Loucy (cell line): Measurements from ENCODE around the gene SNCA.

Experiments used
- H2AFZ ChIP-seq: fragments of 200-600 bp; sonication (generic); 2 replicates; pipeline ENCODE4 v1.6.0; 2016; ENCODE audit warnings: antibody characterized with exemption, mild to moderate bottlenecking, low read length, moderate library complexity
- H3F3A ChIP-seq: fragments of 200-600 bp; 2 replicates; pipeline ENCODE4 v1.6.0; 2016; ENCODE audit warnings: antibody characterized with exemption, low read depth, mild to moderate bottlenecking
- H3K27me3 ChIP-seq: fragments of 200-600 bp; sonication (generic); 2 replicates; pipeline ENCODE4 v1.6.1; 2014; ENCODE audit warnings: low read length, mild to moderate bottlenecking; ENCODE audit not compliant: insufficient read depth, poor library complexity, severe bottlenecking
- H3K36me3 ChIP-seq: fragments of 200-600 bp; sonication (generic); 2 replicates; pipeline ENCODE4 v1.6.1; 2016; ENCODE audit warnings: low read length; ENCODE audit not compliant: insufficient read depth
- H3K4me1 ChIP-seq: fragments of 200-600 bp; sonication (generic); 2 replicates; pipeline ENCODE4 v1.5.1; 2014; ENCODE audit warnings: low read length, mild to moderate bottlenecking; ENCODE audit not compliant: insufficient read depth, poor library complexity, severe bottlenecking
- H3K4me2 ChIP-seq: fragments of 200-600 bp; sonication (generic); 2 replicates; pipeline ENCODE4 v1.6.0; 2014; ENCODE audit warnings: antibody characterized with exemption, low read length, low read depth, mild to moderate bottlenecking; ENCODE audit not compliant: poor library complexity, severe bottlenecking
- H3K4me3 ChIP-seq: fragments of 200-600 bp; sonication (generic); 2 replicates; pipeline ENCODE4 v1.5.1; 2014; ENCODE audit warnings: low read length, mild to moderate bottlenecking, mixed read lengths; ENCODE audit not compliant: poor library complexity, severe bottlenecking
- H3K79me2 ChIP-seq: fragments of 200-600 bp; sonication (generic); 2 replicates; pipeline ENCODE4 v1.6.1; 2014; ENCODE audit warnings: low read length; ENCODE audit not compliant: insufficient read depth
- H3K9ac ChIP-seq: fragments of 200-600 bp; sonication (generic); 2 replicates; pipeline ENCODE4 v1.6.0; 2014; ENCODE audit warnings: mild to moderate bottlenecking, low read depth, low read length, moderate library complexity; ENCODE audit not compliant: poor library complexity, severe bottlenecking
- H3K9me2 ChIP-seq: fragments of 200-600 bp; sonication (generic); replicated peaks from 2 replicates; pipeline ENCODE4 v1.6.1; 2016; ENCODE audit warnings: low read depth, low read length, mixed read lengths
- H3K9me3 ChIP-seq: fragments of 200-600 bp; sonication (generic); 2 replicates; pipeline ENCODE4 v1.6.1; 2014; ENCODE audit warnings: mild to moderate bottlenecking, antibody characterized with exemption, low read length, low read depth; ENCODE audit not compliant: insufficient read depth
- H4K20me1 ChIP-seq: fragments of 200-600 bp; sonication (generic); 2 replicates; pipeline ENCODE4 v1.6.0; 2014; ENCODE audit warnings: antibody characterized with exemption, low read length, mild to moderate bottlenecking; ENCODE audit not compliant: insufficient read depth, poor library complexity, severe bottlenecking
- CTCF ChIP-seq: fragments of 200-600 bp; sonication (generic); conservative IDR thresholded peaks from 2 replicates; pipeline ENCODE4 v1.5.1; 2014; ENCODE audit warnings: mild to moderate bottlenecking, antibody characterized with exemption, low read length
- EZH2phosphoT487 ChIP-seq: fragments of 200-600 bp; IDR thresholded peaks from 2 replicates; pipeline ENCODE4 v1.6.1; 2018; ENCODE audit warnings: antibody characterized with exemption, mild to moderate bottlenecking, moderate library complexity, borderline replicate concordance

Gene SNCA

GRCh38 chr4:89723096-89723495 is 113.9 kb downstream of the SNCA start:
- H3K4me3 ChIP-seq, result no peak overlapping the region
- no peaks in the 10 kb centered on the region for H3K4me1 ChIP-seq
- H3F3A ChIP-seq, result no peaks in the 10 kb centered on the region
- H3K27me3 ChIP-seq, result no peaks in the 10 kb centered on the region
- H3K9ac ChIP-seq, result no peak overlapping the region
- no peaks in the 10 kb centered on the region for H3K9me3 ChIP-seq
- no peaks in the 10 kb centered on the region for H3K9me2 ChIP-seq
- H3K36me3 ChIP-seq, result peaks cover 11% of the 10 kb centered on the region; the same call in 1 of the 2 replicates
- H2AFZ ChIP-seq, result no peak overlapping the region
- H3K4me2 ChIP-seq, result no peak overlapping the region
- no peaks in the 10 kb centered on the region for H4K20me1 ChIP-seq
- TF ChIP-seq CTCF (no peak), EZH2phosphoT487 (no peak)
- no peaks in the 10 kb centered on the region for H3K79me2 ChIP-seq

DNA sequence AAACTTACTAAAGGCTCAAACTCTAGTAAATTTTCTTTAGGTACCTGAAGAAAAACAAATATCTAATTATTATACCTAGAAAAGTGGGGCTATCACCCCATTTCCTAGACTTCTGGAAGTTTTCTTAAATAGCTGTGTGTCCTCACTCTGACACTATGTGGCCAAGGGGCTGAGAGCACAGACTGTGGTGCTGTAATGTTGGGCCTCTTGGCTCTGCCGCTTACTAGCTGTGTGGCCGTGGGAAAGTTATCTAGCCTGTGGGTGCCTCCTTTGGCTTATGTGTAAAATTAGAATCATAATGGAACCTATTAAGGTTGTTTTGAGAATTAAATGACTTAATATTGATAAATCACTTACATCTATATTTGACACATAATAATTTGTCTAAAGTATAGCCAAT is 114.4 kb downstream of the SNCA start:
- no peak for TF ChIP-seq CTCF
- no peak for TF ChIP-seq EZH2phosphoT487
- Histone ChIP-seq H3K9me3 (no peaks in the 10 kb centered on the region), H3K9ac (no peak overlapping the region), H3K79me2 (no peaks in the 10 kb centered on the region), H4K20me1 (no peaks in the 10 kb centered on the region), H3K4me1 (no peaks in the 10 kb centered on the region), H3K4me3 (no peak overlapping the region), H3F3A (no peaks in the 10 kb centered on the region), H3K9me2 (no peaks in the 10 kb centered on the region), H3K36me3 (peaks cover 8% of the 10 kb centered on the region; the same call in 1 of the 2 replicates), H2AFZ (no peak overlapping the region), H3K4me2 (no peak overlapping the region), H3K27me3 (no peaks in the 10 kb centered on the region)

DNA sequence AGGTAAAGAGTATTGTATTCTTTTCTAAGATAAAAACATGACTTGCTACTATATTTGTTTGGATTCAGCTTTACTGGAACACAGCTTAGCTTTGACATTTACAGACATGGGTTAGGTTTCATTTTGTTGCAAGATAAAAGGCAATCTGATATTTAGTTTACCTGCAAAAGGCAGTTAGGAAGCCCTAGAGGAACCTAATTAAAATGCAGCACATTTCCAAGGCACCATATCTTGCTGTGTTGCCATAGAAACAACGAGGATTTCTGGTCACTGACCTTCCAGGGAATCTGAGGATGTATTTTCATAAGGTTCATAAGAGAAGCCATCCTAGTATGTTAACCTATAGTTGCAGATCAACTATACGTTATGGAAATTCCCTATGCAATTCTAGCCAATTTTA is 116.0 kb downstream of the SNCA start:
- H3K36me3 ChIP-seq, result no peaks in the 10 kb centered on the region
- TF ChIP-seq EZH2phosphoT487, result no peak
- no peak for TF ChIP-seq CTCF
- no peak overlapping the region for H3K4me3 ChIP-seq
- H4K20me1 ChIP-seq, result no peaks in the 10 kb centered on the region
- no peaks in the 10 kb centered on the region for H3K79me2 ChIP-seq
- no peak overlapping the region for H3K9ac ChIP-seq
- no peak overlapping the region for H3K4me2 ChIP-seq
- H3K4me1 ChIP-seq, result no peaks in the 10 kb centered on the region
- no peak overlapping the region for H2AFZ ChIP-seq
- no peaks in the 10 kb centered on the region for H3K27me3 ChIP-seq
- no peaks in the 10 kb centered on the region for H3F3A ChIP-seq
- no peaks in the 10 kb centered on the region for H3K9me2 ChIP-seq
- H3K9me3 ChIP-seq, result no peaks in the 10 kb centered on the region
